ENCODE data around the gene CNNM2. TPM values are rescaled to one million over a fixed set of nuclear protein-coding genes. Genes with fewer than 3 reads are reported as not detected.
"Not testable (repeated sequence)": the region's sequence is repeated elsewhere in the genome, so short reads cannot be mapped to it uniquely, and the experiment has no call there.

The CNNM2 gene
- total and polyA plus RNA-seq, 2 donors (not counting 1 experiment from before 2014, with no cell fraction given) = 6.6 to 21.6 TPM

DNA sequence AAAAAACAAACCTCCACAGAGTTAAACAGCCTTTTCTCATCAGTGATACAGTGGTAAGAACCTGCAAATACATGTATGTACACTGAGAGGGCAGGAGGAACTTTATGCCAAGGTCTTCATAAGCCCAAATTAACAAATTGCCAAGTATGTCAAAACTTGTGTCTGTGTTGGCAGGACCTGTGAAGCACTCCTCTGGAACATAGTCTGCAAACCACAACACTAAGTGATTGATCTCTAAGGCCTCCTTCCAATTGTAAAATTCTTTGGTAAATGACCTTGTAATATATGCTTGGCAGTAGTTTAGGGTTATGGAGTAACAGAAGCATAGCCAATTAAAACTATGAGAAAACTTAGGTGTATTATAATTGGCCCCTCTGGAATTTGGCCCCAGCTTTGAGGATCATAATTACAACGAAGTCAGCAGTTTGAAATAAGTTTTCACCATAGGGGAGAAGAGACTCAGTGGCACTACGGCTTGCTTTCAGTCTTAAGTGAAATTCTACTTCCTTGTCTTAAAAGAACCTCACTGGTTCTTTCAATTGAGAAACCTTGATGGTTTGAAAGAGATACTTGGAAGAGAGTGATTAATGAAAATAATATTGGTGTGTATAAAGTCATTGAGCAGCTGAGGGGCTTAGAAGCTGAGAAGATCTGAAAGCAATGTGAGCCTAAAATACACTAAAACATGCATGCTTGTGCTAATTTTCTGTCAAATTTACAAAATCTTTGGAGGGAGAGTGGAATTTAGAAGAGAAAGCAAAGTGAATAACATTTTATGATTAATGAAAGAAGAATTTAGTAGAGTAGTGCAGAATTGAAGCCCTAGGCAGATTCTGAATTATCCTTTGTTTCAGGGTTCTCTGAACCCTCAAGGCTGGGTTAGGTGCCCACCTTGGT is 57.6 kb downstream of the CNNM2 start:
- H3K27ac Mint-ChIP-seq = no peak overlapping the region

GRCh38 chr10:102976380-102976726 is 58.3 kb downstream of the CNNM2 start:
- intact Hi-C loops (cut with micrococcal nuclease); H4K20me1 ChIP-seq (ENCODE audit: control insufficient read depth, insufficient read depth, low read length, poor library complexity, severe bottlenecking); H3K4me1 Mint-ChIP-seq; H3K9me3 ChIP-seq (ENCODE audit: control extremely low read depth in 1 of 3, control insufficient read depth in 2 of 3, insufficient read depth in 1 of 3, low read length in 2 of 3); H3K9ac ChIP-seq (ENCODE audit: low read length); H3K27me3 ChIP-seq (replicated peaks in 1 of 4; ENCODE audit: control extremely low read depth in 1 of 4, control insufficient read depth in 3 of 4, insufficient read depth in 4 of 4, low read length in 3 of 4); H3K4me3 ChIP-seq (ENCODE audit: control extremely low read depth in 1 of 5, extremely low read depth in 1 of 5, insufficient read depth in 1 of 5, low read depth in 2 of 5, low read length in 4 of 5); H3K27ac Mint-ChIP-seq; H3K27me3 Mint-ChIP-seq; DNase-seq; ATAC-seq (ENCODE audit: low read depth); H3K4me3 Mint-ChIP-seq; POLR2A ChIA-PET; CTCF ChIA-PET; H3K9me3 Mint-ChIP-seq (ENCODE audit: insufficient read depth); H3K27ac ChIP-seq (ENCODE audit: low read length in 2 of 2); H3K4me1 ChIP-seq (ENCODE audit: control insufficient read depth in 2 of 2, insufficient read depth in 2 of 2, low read length in 2 of 2); H3K4me2 ChIP-seq (replicated peaks; ENCODE audit: low read depth, low read length, poor library complexity, severe bottlenecking); H3K36me3 ChIP-seq (replicated peaks in 1 of 2; ENCODE audit: control extremely low read depth in 1 of 2, control insufficient read depth in 1 of 2, extremely low read depth in 1 of 2, insufficient read depth in 2 of 2, low read length in 1 of 2); H3K79me2 ChIP-seq (ENCODE audit: control insufficient read depth, insufficient read depth, low read length); H2AFZ ChIP-seq (ENCODE audit: insufficient read depth, low read depth, low read length, poor library complexity, severe bottlenecking): not testable (repeated sequence)
- WGBS (ENCODE audit: insufficient coverage) = no CpG with 5 or more reads among the region's 3 CpGs

More for the DNA sequence above, 57.6 kb downstream of the CNNM2 start:
- Histone ChIP-seq H3K9me3 (ENCODE audit: control extremely low read depth in 1 of 3, control insufficient read depth in 2 of 3, insufficient read depth in 1 of 3, low read length in 2 of 3) (no peaks in the 10 kb centered on the region), H3K4me2 (replicated peaks; ENCODE audit: low read depth, low read length, poor library complexity, severe bottlenecking) (no peak overlapping the region), H3K27me3 (replicated peaks in 1 of 4; ENCODE audit: control extremely low read depth in 1 of 4, control insufficient read depth in 3 of 4, insufficient read depth in 4 of 4, low read length in 3 of 4) (no peaks in the 10 kb centered on the region), H3K4me3 (ENCODE audit: control extremely low read depth in 1 of 5, extremely low read depth in 1 of 5, insufficient read depth in 1 of 5, low read depth in 2 of 5, low read length in 4 of 5) (no peak overlapping the region), H3K27ac (ENCODE audit: low read length in 2 of 2) (no peak overlapping the region), H2AFZ (ENCODE audit: insufficient read depth, low read depth, low read length, poor library complexity, severe bottlenecking) (no peak overlapping the region), H3K36me3 (replicated peaks in 1 of 2; ENCODE audit: control extremely low read depth in 1 of 2, control insufficient read depth in 1 of 2, extremely low read depth in 1 of 2, insufficient read depth in 2 of 2, low read length in 1 of 2) (no peaks in the 10 kb centered on the region), H3K4me1 (ENCODE audit: control insufficient read depth in 2 of 2, insufficient read depth in 2 of 2, low read length in 2 of 2) (no peaks in the 10 kb centered on the region), H3K79me2 (ENCODE audit: control insufficient read depth, insufficient read depth, low read length) (peaks cover 7% of the 10 kb centered on the region), H4K20me1 (ENCODE audit: control insufficient read depth, insufficient read depth, low read length, poor library complexity, severe bottlenecking) (no peaks in the 10 kb centered on the region), H3K9ac (ENCODE audit: low read length) (no peak overlapping the region)
- POLR2A ChIA-PET = interaction anchor here (0.5 kb wide), 1 partner anchor 515 kb away, joined by 7 read pairs; no protein-coding TSS in a partner anchor
- CTCF ChIA-PET = no interaction called here
- no peak for TF ChIP-seq EZH2 (IDR thresholded peaks at IDR 0.05; ENCODE audit: borderline replicate concordance, insufficient read depth, low read depth, low read length, poor library complexity, severe bottlenecking)
- TF ChIP-seq, protein P1, sequence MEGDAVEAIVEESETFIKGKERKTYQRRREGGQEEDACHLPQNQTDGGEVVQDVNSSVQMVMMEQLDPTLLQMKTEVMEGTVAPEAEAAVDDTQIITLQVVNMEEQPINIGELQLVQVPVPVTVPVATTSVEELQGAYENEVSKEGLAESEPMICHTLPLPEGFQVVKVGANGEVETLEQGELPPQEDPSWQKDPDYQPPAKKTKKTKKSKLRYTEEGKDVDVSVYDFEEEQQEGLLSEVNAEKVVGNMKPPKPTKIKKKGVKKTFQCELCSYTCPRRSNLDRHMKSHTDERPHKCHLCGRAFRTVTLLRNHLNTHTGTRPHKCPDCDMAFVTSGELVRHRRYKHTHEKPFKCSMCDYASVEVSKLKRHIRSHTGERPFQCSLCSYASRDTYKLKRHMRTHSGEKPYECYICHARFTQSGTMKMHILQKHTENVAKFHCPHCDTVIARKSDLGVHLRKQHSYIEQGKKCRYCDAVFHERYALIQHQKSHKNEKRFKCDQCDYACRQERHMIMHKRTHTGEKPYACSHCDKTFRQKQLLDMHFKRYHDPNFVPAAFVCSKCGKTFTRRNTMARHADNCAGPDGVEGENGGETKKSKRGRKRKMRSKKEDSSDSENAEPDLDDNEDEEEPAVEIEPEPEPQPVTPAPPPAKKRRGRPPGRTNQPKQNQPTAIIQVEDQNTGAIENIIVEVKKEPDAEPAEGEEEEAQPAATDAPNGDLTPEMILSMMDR (IDR thresholded peaks at IDR 0.05) = no peak
- intact Hi-C loops (cut with micrococcal nuclease) = no loop called here
- no peaks in the 10 kb centered on the region for H3K27me3 Mint-ChIP-seq
- DNase-seq (no peak), ATAC-seq (ENCODE audit: low read depth) (no peak)
- H3K4me1 Mint-ChIP-seq = peaks cover 2% of the 10 kb centered on the region
- WGBS (ENCODE audit: insufficient coverage) = no CpG with 5 or more reads among the region's 2 CpGs
- H3K9me3 Mint-ChIP-seq (ENCODE audit: insufficient read depth) = no peaks in the 10 kb centered on the region
- no peak overlapping the region for H3K4me3 Mint-ChIP-seq
